Measurements from ENCODE around the gene SLC30A2. TPM values are rescaled to one million over a fixed set of nuclear protein-coding genes. Genes with fewer than 3 reads are reported as not detected.

SLC30A2 gene
- total RNA-seq, 1 donor from 2014 or later, result not detected

GRCh38 chr1:26041978-26042377 lies 3.9 kb downstream of the SLC30A2 start:
- no peak for DNase-seq (ENCODE audit: low read depth, low spot score)

GRCh38 chr1:26041401-26041800 lies 4.5 kb downstream of the SLC30A2 start:
- no peak for DNase-seq (ENCODE audit: low read depth, low spot score)

GRCh38 chr1:26038904-26039303 lies 7.0 kb downstream of the SLC30A2 start:
- no peak for DNase-seq (ENCODE audit: low read depth, low spot score)

GRCh38 chr1:26038477-26038876 lies 7.4 kb downstream of the SLC30A2 start:
- DNase-seq (ENCODE audit: low read depth, low spot score), result no peak

GRCh38 chr1:26037904-26038303 lies 8.0 kb downstream of the SLC30A2 start:
- no peak for DNase-seq (ENCODE audit: low read depth, low spot score)

GRCh38 chr1:26036756-26037281 lies 9.1 kb downstream of the SLC30A2 start:
- no peak for DNase-seq (ENCODE audit: low read depth, low spot score)

GRCh38 chr1:26035959-26036755 lies 9.8 kb downstream of the SLC30A2 start:
- DNase-seq (ENCODE audit: low read depth, low spot score), result peak; percentile 11

DNA sequence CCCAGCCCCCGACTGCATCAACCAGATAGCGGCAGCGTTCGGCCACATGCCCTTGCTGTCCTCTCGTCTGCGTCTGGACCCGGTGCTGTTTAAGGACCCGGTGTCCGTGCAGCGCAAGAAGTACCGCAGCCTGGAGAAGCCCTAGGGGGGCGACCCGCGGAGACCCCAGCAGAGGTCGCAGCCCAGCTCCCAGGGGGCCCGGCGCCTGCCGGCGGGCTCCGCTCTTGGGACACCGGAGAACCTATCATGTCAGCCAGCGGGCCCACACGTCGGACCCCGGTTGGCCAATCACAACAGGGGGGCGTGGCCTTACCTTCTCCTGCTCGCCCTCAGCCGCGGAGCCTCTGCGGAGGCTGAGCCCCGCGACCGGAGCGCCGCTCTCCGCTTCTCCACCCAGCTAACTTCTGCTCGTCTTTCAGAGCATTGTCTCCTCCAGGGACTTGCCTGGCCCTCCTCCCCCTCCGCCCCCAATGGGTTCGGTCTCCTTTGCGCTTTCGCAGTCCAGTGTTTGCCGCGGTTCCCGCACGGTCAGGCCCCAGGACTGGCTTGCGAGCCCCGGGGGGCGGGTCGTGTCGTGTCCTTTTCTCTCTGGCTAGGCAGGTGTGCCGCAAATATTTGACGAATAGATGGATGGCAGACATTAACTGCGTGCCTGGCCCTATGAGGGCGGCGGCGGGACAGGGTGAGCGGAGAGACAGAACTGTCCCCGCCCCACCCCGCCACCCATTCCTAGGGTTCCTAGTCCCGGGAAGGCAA lies 10.5 kb downstream of the SLC30A2 start:
- peak; percentile 71 for DNase-seq (ENCODE audit: low read depth, low spot score)

DNA sequence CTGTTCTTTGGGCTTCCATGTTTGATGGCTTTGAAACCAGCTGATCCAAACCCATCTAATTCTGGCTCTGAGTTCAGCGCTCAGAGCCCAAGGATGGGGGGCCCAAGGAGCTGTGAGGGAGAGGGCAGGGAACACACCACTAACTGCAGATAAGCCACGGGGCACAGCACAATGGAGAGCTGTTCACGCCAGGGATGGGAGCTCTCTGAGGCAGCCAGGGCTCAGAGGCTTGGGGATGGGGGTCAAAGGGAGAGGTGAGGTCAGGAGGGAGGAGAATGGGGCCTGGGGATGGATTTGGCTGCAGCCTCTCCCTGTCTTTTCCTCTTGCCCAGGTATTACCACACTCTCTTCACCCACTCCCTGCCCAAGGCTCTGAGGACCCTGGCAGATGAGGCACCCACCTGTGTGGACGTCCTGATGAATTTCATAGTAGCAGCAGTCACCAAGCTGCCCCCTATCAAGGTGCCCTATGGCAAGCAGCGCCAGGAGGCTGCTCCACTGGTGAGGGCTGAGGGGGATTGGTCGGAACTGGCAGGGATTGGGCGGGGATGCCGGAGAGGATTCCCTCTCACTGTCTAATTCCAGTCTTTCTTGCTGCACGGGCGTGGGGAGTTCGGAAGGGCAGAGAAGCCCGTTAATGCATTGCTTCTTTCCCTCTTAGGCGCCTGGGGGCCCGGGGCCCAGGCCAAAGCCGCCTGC lies 11.3 kb downstream of the SLC30A2 start:
- no peak for DNase-seq (ENCODE audit: low read depth, low spot score)

DNA sequence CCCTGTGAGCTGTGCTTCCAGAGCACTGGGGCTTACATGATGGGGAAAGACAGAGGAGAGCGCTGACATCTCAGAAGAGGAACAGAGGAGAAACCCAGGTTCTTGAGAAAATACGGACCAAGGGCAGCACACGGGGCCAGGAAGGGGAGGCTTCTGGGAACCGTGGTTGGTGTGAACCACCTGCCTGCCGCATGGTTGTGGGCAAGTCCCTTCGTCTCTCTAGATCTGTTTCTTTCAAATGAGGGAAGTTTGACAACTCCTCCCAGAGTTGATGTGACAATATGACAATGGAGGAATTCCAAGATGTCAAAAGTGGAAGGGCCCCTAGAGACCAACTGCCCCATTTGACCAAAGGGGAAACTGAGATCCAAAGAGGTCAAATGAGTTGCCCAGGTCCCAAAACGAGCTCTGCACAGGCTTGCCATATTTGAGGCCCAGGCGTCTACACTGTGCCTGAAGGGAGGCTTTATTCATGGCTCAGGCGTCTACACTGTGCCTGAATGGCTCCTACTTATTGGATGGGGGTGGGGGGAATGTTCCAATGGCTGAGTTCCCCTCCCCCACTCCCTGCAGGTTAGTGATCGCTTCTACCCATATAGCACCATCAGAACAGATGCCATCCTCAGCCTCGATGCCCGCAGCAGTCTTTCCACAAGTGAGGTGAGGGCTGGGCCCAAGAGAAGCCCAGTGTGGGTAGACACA lies 13.1 kb downstream of the SLC30A2 start:
- DNase-seq (ENCODE audit: low read depth, low spot score), result no peak

DNA sequence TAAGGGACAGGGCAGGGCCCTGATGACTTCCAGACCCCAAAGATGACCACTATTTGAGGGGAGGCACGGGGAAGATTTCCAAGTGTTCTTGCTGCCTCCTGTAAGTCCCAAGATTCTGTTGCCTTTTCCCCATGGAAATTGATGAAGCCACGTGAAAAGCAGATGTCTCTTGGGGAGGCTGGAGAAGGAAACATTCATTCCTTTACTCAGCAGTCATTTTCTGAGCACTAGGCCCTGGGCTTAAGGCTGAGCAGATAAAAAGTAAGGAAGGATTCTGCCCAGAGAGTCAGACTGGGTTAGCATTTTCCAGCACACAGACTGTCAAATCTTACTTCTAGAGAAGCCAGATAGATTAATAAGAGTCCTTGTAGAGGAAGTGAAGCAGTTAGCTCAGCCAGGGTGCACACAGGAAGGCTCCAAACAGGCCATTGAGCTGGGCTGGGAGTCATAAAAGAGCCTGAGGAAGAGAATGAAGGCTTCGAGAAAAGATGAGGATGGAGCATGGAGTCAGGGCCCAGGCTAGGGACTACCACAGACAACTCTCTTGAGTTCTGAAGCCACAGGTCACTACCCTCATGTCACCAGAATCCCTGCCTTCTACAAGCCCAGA lies 14.2 kb downstream of the SLC30A2 start:
- no peak for DNase-seq (ENCODE audit: low read depth, low spot score)

- DNase-seq (ENCODE audit: low read depth, low spot score), result no peak
Measured at GRCh38 chr1:26031196-26031595, 14.7 kb downstream of the SLC30A2 start.

DNA sequence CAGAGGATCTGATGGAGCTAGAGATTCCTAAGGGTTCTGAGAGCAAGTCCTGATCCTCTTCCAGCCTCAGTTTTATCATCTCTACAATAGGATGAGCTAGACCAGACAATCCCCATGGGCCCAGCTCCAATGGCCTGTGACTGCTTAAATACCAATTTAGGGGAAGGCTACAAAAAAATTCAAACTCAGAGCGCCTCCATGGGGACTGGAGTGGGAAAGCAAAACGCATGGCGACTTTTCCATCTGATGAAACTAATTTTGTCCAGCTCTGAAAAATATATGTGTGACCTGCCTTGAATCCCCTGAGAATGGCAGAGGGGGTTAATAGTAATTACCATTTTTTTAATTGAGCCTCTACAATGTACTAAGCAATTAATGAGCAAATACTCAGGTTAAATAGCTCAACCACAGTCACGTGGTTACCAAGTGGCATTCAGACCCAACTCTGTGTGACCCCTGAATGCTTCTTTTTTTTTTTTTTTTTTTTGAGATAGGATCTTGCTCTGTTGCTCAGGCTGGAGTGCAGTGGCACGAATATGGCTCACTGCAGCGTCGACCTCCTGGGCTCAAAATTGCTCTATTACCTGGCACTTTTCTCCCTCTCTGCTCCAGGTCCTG lies 15.9 kb downstream of the SLC30A2 start:
- DNase-seq (ENCODE audit: low read depth, low spot score), result no peak

- no peak for DNase-seq (ENCODE audit: low read depth, low spot score)
Measured at GRCh38 chr1:26029054-26029863, 16.7 kb downstream of the SLC30A2 start.

DNA sequence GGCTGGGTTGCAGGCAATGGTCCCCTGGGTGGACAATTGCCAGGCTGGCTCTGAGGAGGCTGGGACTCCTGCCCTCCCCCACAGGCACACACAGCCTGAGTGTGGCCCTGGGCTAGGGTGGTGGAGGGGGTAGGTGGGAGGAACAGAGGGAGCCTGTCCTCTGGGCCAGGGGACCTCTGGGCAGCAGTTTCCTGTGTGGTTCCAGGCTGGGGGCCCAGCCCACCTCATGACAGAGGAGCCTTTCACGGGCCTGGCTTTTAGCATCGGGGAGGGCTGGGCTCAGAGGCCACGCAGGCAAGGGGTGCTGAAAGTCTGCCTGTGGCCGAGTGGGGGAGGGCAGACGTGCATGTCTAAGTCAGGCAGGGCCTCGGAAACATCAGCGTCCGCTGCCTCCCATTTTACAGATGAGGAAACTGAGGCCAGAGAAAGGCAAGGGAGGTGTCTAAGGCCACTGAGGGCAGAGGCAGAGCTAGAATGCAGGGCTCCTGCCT lies 17.4 kb downstream of the SLC30A2 start:
- no peak for DNase-seq (ENCODE audit: low read depth, low spot score)

GRCh38 chr1:26027716-26028489 lies 18.0 kb downstream of the SLC30A2 start:
- no peak for DNase-seq (ENCODE audit: low read depth, low spot score)

GRCh38 chr1:26025517-26025916 lies 20.4 kb downstream of the SLC30A2 start:
- no peak for DNase-seq (ENCODE audit: low read depth, low spot score)

DNA sequence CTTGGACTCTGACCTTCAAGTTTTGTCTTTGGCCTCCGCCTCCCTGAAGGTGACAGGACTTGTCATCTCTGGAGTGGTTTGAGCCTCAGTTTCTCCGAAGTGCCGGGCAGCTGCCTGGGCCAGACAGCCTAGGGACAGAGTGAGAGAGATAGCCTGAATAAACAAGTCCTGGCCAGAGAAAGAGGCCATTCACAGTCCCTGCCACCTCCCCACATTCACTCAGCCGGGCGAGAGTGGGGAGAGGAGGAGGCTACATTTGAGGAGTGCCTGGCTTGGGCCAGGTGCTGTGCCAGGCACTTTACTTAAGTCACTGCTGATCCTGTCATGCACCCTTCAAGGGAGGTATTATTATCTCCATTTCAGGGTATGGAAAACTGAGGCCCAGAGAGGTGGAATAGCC lies 20.9 kb downstream of the SLC30A2 start:
- DNase-seq (ENCODE audit: low read depth, low spot score), result no peak

DNA sequence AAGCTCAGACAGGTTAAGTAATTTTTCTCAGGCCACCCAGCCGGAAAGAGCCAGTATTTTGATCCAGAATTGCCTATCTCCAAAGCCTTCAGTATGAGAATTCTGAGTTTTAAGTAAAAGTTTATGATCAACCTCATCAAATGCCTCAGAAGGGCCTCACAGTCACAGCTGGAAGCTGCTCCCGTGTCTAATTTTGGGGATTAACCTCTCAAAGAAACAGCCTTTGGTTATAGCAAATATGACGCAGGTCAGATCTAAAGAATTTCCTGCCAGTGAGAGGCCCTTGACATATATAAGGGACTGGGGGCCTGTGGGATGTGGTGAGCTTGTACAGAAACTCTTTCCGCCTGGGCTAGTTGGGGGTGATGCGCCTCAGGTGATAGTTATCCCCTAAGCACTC lies 22.1 kb downstream of the SLC30A2 start:
- no peak for DNase-seq (ENCODE audit: low read depth, low spot score)

Measured in pulmonary artery endothelial cell (primary cell).